Epidermal melanocyte (primary cell): ENCODE data around the gene SERINC2.
A peak's percentile ranks its signal among the peaks of the same experiment; 100 is the strongest.
"Not testable (repeated sequence)": the region's sequence is repeated elsewhere in the genome, so short reads cannot be mapped to it uniquely, and the experiment has no call there.

Experiments used
- DNase-seq: peaks from one replicate; pipeline ENCODE4 v3.0.0; 2011; ENCODE audit warnings: low spot score; ENCODE audit not compliant: insufficient read length

SERINC2 gene

DNA sequence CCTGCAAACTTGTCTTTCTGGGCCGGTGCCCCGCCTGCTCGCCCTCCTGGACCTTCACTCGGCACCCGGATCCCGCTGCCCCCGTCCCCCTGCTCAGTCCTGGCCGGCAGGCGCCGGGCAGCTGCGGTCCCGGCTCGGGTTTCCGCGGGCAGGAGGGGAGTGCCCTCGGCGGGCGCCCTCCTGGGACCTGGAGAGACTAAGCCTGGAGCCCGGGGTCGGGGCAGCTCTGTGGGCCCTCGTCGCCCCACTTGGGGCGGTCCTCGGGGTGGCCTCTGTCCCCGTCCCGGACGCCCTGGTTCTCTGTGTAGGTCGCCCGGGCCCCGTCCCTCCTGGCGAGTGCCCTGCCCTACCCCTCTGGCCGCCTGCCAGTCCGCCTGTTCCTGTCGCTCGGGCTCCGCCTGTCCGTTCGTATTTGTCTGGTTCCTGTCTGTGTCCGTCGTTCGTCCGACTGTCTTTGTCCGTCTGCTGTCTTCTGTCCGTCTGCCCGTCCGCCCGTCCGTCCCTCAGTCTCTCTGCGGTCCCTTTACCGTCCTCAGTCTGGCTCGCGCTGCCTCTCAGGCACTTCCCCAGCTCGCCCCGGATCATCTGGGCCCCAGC lies 490 bp downstream of the SERINC2 start:
- DNase-seq: no peak

DNA sequence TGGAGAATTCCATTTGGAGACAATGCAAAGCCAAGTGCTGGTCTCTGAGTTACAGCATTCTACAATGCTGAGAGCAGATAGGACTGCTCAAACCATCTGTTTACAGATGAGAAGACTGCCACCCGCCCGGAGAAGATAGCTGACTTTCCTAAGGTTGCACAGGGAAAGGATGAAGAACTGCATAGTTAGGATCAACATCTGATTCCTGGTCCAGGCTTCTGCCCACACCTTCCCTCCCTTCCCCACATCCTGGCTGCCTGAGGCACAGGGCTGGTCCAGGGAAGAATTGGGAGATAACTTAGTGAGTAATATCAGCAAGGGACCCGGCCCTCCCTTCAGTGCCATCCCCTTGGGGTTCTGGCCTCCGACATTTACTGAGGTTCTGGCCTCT lies 2.0 kb downstream of the SERINC2 start:
- no peak for DNase-seq

DNA sequence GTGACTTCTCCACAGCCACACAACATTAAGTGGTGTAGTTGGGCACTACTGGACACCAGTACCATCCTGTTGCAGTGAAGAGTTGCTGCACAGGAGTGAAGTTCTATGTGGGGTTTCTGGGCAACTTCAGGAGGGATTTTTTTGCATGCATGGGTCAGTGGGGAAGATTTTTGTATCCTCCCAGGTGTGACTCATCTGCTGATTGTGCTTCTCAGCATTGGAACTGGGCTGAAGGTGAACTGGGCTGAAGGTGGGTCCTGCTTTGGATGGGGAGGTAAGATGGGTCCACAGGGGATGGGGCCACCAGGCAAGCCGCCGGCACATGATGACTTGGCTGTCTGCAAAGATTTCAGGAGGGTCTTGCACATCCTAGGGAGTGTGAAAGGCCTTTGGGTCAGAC lies 2.6 kb downstream of the SERINC2 start:
- no peak for DNase-seq

DNA sequence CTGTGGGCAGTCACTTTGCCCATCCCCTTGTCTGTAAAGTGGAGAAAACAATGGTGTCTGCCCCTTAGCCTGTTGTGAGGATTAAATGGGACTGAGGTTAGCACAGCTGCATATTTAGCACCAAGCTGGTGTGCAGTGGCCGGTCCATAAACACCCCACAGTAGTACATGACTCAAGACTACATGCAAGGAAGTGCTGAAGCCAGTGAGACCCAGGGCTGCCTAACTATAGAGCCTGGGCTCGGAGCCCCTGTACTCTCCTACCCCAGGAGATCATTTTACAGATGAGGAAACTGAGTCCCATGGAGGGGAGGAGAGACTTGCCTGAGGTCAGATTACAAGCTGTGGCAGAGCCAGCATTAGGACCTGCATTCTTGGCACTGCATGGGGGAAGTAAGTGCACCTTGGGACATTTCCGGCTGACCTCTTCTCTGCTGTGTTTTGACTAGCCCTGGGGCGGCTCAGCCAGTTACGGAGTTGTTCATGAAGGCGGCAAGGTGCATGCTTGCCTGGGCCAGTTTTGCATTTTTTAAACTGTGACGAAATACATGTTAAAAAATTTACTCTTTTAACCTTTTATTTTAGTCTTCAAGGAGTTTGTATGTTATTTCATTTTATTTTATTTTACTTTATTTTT lies 3.2 kb downstream of the SERINC2 start:
- DNase-seq: no peak

DNA sequence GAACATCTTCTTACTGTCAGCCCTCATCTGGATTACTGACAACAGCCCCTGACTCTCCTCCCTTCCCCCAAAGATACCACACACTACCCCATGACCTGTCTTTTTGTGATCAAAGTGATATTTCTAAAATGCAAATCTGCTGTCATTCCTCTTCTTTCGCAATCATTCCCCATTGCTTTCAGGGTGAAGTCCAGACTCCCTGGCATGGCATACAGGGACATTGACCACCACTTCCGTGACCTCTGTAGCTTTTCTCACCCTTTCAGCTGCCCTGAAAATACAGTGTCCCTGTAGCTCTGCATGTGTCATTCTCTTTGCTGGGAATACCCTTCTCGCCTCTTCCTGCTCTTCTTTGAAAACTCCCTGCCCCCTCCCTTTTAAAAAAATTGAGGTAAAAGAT lies 4.1 kb downstream of the SERINC2 start:
- DNase-seq: no peak

DNA sequence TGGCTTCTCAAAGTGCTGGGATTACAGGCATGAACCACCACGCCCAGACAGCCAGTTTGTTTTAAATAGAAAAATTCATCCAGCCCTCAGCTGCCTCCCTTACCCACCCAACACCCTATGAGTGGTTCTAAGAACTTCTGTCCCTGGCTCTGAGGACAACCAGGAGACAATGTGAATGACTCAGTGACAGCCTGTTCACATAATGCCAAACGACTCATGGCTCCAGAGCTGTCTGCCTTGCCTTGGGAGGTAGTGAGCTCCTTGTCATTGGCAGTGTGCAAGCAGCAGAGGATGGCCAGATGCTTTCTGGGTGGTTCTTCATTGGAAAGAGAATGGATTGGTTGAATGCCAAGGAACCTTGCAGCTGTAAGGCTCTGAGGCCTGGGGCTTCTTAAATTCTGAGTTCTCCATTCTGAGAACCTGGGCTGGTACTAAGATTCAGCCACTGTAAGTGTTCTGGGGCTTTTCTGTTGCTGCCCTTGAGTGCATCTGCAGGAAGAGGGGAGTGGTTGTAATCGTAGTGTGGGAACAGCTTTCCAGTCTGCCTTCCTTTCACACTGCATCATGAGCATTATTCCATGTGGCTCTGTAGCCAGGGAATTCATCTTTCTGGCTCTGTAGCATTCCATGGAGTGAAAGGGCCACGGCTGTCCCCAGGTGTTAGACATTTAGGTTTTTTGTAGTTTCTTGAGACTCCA lies 5.8 kb downstream of the SERINC2 start:
- DNase-seq: no peak

DNA sequence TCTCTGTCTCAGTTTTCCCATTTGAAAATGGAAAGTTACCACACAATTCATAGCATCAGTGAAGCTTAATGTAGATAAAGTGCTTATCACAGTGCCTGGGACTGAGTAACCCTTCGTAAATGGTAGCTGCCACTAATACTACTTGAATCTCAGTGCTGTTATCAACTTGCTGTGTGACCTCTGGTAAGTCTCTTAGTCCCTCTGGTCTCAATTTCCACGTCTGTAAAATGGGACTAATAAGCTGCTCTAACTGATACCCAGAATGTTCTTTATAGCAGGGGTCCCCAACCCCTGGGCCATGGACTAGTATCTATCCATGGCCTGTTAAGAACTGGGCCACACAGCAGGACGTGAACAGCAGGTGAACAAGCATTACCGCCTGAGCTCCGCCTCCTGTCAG lies 7.7 kb downstream of the SERINC2 start:
- no peak for DNase-seq

DNA sequence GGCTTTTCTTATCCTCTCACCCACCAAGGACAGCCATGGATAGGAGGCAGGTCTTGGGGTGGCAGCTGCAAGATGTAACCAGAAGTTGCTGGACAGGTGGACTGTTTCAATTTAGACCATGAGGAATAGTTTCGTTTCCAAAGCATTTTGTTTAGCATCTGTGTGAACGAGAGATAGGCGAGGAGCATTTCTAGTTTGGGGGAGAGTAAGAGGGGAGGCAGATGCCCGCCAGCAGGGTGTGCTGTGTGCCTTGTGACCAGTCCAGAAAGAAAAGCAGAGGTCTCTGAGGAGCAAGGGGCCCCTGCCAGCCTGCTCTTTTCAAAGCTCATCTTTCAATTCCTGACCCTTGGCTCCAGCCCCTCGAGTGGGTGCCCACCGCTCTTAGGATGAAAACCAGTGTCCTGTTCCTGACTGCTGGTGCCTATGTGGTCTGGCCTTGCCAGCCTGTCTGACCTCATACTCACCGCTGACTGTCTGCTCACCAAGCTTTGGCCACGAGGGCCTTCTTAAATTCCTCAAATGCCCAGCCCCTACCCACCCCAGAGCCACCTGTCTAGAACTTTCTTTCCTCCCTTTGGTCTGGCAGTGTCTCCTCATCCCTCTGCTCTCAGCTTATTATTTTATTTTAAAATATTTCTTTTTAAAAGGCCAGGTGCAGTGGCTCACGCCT lies 8.5 kb downstream of the SERINC2 start:
- DNase-seq: no peak

DNA sequence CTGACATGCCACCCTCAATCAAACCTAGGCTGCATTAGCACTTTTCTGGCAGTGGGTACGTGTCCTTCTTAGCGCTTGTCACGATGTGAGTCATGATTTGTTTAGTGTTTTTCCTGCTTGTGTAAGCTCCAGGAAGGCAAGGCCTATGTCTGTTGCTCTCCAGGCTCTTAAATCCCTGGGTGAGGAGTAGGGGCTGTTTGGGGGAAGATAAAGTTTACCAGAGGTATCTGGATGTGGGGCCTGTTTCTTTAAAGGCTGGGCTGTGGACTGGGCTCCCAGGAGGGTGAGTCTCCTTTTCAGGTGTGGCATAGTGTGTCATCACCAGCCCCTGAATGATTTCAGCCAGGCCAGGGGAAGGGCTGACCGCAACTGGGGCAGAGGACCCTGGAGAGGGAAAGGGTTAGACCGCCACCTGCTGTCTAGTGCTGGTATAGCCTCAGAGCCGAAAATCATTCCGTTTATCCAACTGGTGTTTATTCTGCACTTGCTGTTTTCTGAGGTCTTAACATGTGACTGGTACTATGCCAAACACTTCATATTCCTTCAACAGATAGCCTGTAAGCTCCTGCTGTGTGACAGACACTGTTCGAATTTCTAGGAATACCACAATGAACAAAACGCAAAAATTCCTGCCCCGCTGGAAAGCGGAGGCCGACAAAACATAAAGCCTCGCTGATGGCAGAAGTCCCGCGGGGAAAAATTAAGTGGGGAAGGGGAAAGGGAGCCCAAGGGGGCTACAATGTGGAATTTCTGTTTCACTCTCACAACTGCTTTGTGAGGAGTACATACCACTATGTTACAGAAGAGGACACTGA lies 9.7 kb downstream of the SERINC2 start:
- DNase-seq: peak; percentile 81

DNA sequence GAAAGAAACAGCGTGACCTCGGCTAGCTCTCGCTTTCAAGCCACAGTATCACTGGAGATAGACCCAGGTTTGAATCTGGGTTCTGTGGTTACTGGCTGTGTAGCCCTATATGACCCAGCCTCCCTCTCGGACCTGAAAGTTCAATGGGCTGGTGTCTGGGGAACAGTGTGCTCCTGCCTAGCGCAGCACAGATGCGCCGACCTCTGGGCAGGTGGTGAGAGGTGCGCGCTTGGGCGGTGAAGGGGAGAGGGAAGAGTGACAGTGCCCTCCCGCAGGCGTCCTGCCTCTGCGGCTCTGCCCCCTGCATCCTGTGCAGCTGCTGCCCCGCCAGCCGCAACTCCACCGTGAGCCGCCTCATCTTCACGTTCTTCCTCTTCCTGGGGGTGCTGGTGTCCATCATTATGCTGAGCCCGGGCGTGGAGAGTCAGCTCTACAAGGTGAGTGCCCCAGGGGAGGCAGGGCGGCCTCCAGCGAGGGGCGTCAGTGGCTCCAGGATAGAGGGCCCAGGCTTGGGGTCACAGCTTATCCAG lies 10.5 kb downstream of the SERINC2 start:
- DNase-seq: no peak

DNA sequence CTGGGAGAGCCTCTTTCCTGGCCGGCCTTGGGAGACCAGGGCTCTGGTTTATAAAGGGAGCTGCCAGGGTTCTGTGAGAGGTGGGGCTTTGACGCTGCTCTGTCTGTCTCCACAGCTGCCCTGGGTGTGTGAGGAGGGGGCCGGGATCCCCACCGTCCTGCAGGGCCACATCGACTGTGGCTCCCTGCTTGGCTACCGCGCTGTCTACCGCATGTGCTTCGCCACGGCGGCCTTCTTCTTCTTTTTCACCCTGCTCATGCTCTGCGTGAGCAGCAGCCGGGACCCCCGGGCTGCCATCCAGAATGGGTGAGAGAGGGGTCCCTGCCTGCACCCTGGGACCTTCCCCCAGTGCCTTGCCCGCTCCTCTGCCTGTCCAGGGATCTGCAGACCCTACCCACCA lies 11.6 kb downstream of the SERINC2 start:
- DNase-seq: no peak

DNA sequence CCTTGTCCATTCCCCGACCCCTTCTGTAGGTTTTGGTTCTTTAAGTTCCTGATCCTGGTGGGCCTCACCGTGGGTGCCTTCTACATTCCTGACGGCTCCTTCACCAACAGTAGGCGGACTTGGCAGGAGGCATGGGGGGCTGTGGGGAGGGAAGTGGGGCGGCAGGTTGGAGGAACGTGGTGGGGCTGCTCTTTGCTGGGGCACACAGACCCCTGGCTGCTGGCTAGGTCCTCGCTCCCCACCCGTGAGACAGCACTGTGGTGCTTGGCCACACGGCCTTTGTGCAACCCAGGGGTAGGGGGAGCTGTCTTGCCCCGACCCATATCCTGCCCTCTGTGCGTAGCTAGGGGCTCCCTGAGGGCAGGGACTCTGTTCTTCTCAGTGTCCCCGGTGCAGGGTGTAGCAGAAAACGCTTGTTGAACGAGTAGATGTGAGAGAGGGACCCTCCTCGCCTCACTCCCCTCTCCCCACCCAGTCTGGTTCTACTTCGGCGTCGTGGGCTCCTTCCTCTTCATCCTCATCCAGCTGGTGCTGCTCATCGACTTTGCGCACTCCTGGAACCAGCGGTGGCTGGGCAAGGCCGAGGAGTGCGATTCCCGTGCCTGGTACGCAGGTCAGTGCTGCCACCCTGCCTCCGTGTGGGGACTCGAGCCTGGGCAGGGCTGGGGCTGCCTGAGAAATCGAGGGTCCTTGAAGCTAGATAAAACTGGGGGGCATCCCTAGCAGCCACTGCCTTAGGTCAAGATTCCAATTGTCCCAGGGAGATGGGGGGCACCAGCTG lies 12.5 kb downstream of the SERINC2 start:
- DNase-seq: no peak

DNA sequence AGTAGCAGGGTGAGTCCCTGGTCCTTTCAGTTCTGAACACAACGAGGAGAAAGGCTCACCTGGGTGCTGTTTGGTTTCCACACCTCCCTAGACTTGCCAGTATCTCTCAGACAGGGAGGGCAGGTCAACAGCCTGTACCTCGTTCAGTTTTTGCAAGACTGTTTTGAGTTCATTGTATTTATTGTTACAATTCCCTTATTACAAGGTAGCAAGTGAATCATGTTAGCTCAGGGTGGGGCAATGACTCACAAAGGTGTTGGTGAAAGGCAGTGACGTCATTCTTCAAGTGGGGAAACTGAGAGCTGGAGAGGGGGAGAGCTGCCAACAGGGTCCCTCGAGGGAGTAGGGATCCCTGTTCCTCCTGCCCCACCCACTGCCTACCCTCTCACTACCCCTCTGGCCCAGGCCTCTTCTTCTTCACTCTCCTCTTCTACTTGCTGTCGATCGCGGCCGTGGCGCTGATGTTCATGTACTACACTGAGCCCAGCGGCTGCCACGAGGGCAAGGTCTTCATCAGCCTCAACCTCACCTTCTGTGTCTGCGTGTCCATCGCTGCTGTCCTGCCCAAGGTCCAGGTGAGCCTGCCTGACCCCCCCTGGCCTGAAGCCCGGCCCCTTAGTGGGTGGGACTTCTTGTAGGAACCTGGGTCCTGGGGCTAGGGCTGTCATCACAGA lies 13.4 kb downstream of the SERINC2 start:
- DNase-seq: no peak

DNA sequence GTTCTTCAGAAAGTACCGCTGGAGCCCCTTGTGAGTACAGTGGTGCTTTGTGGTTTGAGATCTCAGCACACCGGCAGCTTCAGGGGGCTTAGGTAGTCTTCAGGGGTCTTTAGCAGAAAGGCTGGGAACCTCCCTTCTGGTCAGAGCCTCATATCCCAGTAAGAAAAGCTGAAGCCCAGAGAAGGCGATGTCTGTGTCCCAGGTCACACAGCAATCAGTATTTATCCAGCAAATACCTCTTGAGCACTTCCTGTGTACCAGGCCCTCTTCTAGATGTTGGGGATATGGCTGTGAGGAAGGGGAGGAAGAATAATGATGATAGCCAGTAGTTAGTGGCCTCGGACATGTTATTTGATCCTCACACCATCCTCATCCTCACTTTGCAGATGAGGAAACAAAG lies 14.3 kb downstream of the SERINC2 start:
- DNase-seq: no peak

DNA sequence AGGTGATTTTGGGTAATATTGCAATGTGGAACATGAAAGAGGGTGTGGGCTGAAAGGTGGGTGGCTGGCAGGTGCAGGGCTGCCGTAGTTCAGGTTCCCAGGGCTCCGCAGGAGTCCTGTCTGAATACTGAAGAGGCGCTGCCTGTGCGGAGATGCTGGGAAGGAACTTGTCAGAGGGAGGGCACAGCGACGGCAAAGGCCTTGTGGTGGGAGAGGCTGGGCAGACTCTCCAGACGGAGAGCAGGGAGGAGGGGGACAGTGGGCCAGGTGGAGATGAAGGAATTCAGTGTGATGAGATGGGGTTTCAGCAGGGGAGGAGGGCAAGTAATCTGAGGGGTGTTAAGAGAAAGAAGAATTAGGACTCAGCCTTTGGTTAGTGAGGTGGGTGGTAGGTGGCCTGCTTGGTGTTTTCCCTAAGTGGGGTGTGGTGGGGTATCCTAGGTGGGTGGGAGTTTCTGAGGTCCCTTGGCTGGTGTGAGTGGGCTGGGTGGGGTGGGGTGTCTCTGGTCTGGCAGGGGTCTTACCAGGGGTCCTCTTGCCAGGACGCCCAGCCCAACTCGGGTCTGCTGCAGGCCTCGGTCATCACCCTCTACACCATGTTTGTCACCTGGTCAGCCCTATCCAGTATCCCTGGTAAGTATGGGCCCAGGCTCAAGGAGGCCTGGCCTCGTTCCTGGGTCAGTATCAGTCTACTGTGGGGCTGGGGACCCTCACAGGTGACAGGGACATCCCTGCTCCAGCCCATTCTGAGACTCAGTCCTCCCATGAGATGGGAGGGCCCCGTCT lies 15.6 kb downstream of the SERINC2 start:
- no peak for DNase-seq

DNA sequence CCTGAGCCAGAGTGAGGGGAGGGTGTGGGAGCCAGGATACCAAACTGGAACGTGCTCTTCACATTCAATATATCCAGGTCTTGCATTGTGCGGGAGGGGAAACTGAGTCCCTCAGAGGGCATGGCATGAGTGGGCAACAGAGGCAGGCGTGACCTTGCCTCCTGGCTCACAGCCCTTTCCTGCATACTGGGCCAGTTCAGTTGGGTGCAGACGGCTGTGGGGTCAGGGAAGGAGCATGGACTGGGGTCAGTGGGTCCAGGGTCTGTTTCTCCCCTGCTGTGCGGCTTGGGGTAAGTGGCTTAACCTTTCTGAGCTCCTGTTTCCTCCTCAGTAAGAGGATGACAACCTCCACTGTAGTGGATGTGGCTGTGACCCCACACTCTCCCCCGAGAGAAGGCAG lies 16.6 kb downstream of the SERINC2 start:
- DNase-seq: no peak

DNA sequence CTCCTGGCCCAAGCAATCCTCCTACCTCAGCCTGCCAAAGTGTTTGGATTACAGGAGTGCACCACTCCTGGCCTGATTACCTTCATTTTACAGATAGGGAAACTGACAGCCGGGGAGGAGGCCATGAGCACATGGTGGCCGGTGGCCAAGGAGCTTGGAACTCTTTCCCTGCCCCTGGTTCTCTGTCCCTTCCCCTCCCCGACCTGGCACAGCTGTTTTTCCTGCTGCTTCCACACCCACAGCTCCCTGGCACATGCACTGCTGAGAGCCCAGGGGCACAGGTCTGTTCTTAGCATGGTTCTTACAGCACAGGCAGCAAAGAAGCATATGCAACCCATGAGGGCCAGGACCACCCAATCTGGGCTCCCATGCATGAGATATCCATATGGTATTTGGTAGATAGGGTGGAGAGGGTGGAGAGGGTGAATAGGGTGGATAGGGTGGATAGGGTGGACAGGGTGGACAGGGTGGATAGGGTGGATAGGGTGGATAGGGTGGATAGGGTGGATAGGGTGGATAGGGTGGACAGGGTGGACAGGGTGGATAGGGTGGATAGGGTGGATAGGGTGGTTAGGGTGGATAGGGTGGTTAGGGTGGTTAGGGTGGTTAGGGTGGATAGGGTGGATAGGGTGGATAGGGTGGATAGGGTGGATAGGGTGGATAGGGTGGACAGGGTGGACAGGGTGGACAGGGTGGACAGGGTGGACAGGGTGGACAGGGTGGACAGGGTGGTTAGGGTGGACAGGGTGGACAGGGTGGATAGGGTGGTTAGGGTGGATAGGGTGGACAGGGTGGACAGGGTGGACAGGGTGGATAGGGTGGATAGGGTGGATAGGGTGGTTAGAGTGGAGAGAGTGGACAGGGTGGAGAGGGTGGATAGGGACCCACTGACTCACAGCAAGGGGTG lies 18.6 kb downstream of the SERINC2 start:
- not testable (repeated sequence) for DNase-seq
